Astrocyte (in vitro differentiated cells and primary cell): ENCODE results near the gene BABAM1.

ENCODE experiments used
- EZH2 ChIP-seq: IDR thresholded peaks from 2 replicates; pipeline ENCODE4 v1.6.1; 2012; ENCODE audit warnings: mild to moderate bottlenecking, low read length, inconsistent platforms; ENCODE audit not compliant: insufficient read depth
- TF ChIP-seq, protein P1 (sequence below): IDR thresholded peaks from 2 replicates; pipeline ENCODE4 v1.5.1; 2011; ENCODE audit warnings: low read depth, mild to moderate bottlenecking, inconsistent platforms, low read length, moderate library complexity; ENCODE audit not compliant: insufficient read depth

DNA sequence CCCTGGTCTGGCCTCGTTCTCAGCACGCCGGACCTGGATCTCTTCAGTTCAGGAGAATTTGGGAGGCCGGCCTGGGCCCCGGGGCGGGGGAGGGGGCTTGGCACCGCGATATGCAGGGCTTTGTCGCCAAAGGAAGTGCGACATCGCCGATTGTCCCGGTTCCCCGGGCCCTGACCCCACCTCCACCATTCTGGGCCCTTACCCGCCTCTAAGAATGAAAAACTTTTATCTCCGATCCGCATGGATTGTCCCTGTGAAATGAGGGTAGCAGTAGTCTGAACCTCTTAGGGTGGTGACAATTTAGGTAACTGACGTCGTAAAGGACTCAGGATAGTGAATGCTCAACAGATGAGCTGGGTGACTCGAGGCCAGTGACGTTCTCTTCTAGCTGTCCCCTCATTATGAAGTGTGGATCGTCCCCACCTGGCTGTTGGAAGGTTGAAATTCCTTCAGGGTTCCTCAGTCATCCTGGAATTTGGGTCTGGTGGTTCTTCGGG lies 42.8 kb downstream of the BABAM1 start:
- no peak for TF ChIP-seq EZH2
- TF ChIP-seq, protein P1, sequence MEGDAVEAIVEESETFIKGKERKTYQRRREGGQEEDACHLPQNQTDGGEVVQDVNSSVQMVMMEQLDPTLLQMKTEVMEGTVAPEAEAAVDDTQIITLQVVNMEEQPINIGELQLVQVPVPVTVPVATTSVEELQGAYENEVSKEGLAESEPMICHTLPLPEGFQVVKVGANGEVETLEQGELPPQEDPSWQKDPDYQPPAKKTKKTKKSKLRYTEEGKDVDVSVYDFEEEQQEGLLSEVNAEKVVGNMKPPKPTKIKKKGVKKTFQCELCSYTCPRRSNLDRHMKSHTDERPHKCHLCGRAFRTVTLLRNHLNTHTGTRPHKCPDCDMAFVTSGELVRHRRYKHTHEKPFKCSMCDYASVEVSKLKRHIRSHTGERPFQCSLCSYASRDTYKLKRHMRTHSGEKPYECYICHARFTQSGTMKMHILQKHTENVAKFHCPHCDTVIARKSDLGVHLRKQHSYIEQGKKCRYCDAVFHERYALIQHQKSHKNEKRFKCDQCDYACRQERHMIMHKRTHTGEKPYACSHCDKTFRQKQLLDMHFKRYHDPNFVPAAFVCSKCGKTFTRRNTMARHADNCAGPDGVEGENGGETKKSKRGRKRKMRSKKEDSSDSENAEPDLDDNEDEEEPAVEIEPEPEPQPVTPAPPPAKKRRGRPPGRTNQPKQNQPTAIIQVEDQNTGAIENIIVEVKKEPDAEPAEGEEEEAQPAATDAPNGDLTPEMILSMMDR, result no peak
